ENCODE measurements around the gene TBR1. TPM values are rescaled to one million over a fixed set of nuclear protein-coding genes. Genes with fewer than 3 reads are reported as not detected.

TBR1 gene
- total RNA-seq, 1 experiment from 2014 or later, result 0.15 TPM

GRCh38 chr2:161423421-161424393, 7.6 kb downstream of the TBR1 start:
- Histone ChIP-seq H3K9ac (ENCODE audit: low read length) (no peak overlapping the region), H3K79me2 (ENCODE audit: low read length) (no peaks in the 10 kb centered on the region), H3K9me2 (replicated peaks; ENCODE audit: insufficient read depth, low read length) (no peaks in the 10 kb centered on the region), H3K36me3 (ENCODE audit: insufficient read depth, low read length) (no peaks in the 10 kb centered on the region), H2AFZ (ENCODE audit: low read length) (no peak overlapping the region), H3K27ac (ENCODE audit: low read length) (no peak overlapping the region), H4K20me1 (ENCODE audit: insufficient read depth, low read depth, low read length) (no peaks in the 10 kb centered on the region), H3K9me3 (ENCODE audit: low read length) (no peaks in the 10 kb centered on the region), H3K27me3 (ENCODE audit: low read length) (no peaks in the 10 kb centered on the region), H3K4me1 (ENCODE audit: low read length) (no peaks in the 10 kb centered on the region), H3K4me2 (ENCODE audit: low read depth, low read length, poor library complexity, severe bottlenecking) (no peak overlapping the region), H3K4me3 (ENCODE audit: low read length) (no peak overlapping the region)
- DNase-seq, result no peak

- no peak overlapping the region for H3K4me2 ChIP-seq (ENCODE audit: low read depth, low read length, poor library complexity, severe bottlenecking)
- H3K4me1 ChIP-seq (ENCODE audit: low read length), result no peaks in the 10 kb centered on the region
- H3K9ac ChIP-seq (ENCODE audit: low read length), result no peak overlapping the region
- no peaks in the 10 kb centered on the region for H4K20me1 ChIP-seq (ENCODE audit: insufficient read depth, low read depth, low read length)
- H3K27ac ChIP-seq (ENCODE audit: low read length), result no peak overlapping the region
- no peaks in the 10 kb centered on the region for H3K79me2 ChIP-seq (ENCODE audit: low read length)
- DNase-seq, result no peak
- no peak overlapping the region for H3K4me3 ChIP-seq (ENCODE audit: low read length)
- no peaks in the 10 kb centered on the region for H3K9me3 ChIP-seq (ENCODE audit: low read length)
- no peaks in the 10 kb centered on the region for H3K27me3 ChIP-seq (ENCODE audit: low read length)
- no peaks in the 10 kb centered on the region for H3K9me2 ChIP-seq (replicated peaks; ENCODE audit: insufficient read depth, low read length)
- no peaks in the 10 kb centered on the region for H3K36me3 ChIP-seq (ENCODE audit: insufficient read depth, low read length)
- no peak overlapping the region for H2AFZ ChIP-seq (ENCODE audit: low read length)
Observed at GRCh38 chr2:161424394-161424769, 8.3 kb downstream of the TBR1 start.

GRCh38 chr2:161424891-161425727, 9.0 kb downstream of the TBR1 start:
- no peak overlapping the region for H3K27ac ChIP-seq (ENCODE audit: low read length)
- H2AFZ ChIP-seq (ENCODE audit: low read length), result no peak overlapping the region
- H3K9ac ChIP-seq (ENCODE audit: low read length), result no peak overlapping the region
- H4K20me1 ChIP-seq (ENCODE audit: insufficient read depth, low read depth, low read length), result no peaks in the 10 kb centered on the region
- no peak overlapping the region for H3K4me2 ChIP-seq (ENCODE audit: low read depth, low read length, poor library complexity, severe bottlenecking)
- H3K79me2 ChIP-seq (ENCODE audit: low read length), result no peaks in the 10 kb centered on the region
- H3K9me2 ChIP-seq (replicated peaks; ENCODE audit: insufficient read depth, low read length), result no peaks in the 10 kb centered on the region
- DNase-seq, result no peak
- no peaks in the 10 kb centered on the region for H3K27me3 ChIP-seq (ENCODE audit: low read length)
- no peaks in the 10 kb centered on the region for H3K4me1 ChIP-seq (ENCODE audit: low read length)
- no peaks in the 10 kb centered on the region for H3K36me3 ChIP-seq (ENCODE audit: insufficient read depth, low read length)
- H3K4me3 ChIP-seq (ENCODE audit: low read length), result no peak overlapping the region
- no peaks in the 10 kb centered on the region for H3K9me3 ChIP-seq (ENCODE audit: low read length)

- Histone ChIP-seq H3K4me3 (ENCODE audit: low read length) (no peak overlapping the region), H2AFZ (ENCODE audit: low read length) (no peak overlapping the region), H3K4me2 (ENCODE audit: low read depth, low read length, poor library complexity, severe bottlenecking) (no peak overlapping the region), H3K27ac (ENCODE audit: low read length) (no peak overlapping the region), H3K36me3 (ENCODE audit: insufficient read depth, low read length) (no peaks in the 10 kb centered on the region), H3K79me2 (ENCODE audit: low read length) (no peaks in the 10 kb centered on the region), H3K27me3 (ENCODE audit: low read length) (no peaks in the 10 kb centered on the region), H3K4me1 (ENCODE audit: low read length) (no peaks in the 10 kb centered on the region), H4K20me1 (ENCODE audit: insufficient read depth, low read depth, low read length) (no peaks in the 10 kb centered on the region), H3K9me3 (ENCODE audit: low read length) (no peaks in the 10 kb centered on the region), H3K9ac (ENCODE audit: low read length) (no peak overlapping the region), H3K9me2 (replicated peaks; ENCODE audit: insufficient read depth, low read length) (no peaks in the 10 kb centered on the region)
- DNase-seq, result no peak
Observed at GRCh38 chr2:161425728-161426454, 9.8 kb downstream of the TBR1 start.

GRCh38 chr2:161426455-161426921, 10.4 kb downstream of the TBR1 start:
- no peaks in the 10 kb centered on the region for H3K79me2 ChIP-seq (ENCODE audit: low read length)

GRCh38 chr2:161426922-161427663, 11.0 kb downstream of the TBR1 start:
- DNase-seq, result no peak
- Histone ChIP-seq H3K27ac (ENCODE audit: low read length) (no peak overlapping the region), H3K79me2 (ENCODE audit: low read length) (no peaks in the 10 kb centered on the region), H4K20me1 (ENCODE audit: insufficient read depth, low read depth, low read length) (no peaks in the 10 kb centered on the region), H3K4me3 (ENCODE audit: low read length) (no peak overlapping the region), H3K4me2 (ENCODE audit: low read depth, low read length, poor library complexity, severe bottlenecking) (no peak overlapping the region), H3K4me1 (ENCODE audit: low read length) (no peaks in the 10 kb centered on the region), H3K9me3 (ENCODE audit: low read length) (no peaks in the 10 kb centered on the region), H3K27me3 (ENCODE audit: low read length) (no peaks in the 10 kb centered on the region), H3K9me2 (replicated peaks; ENCODE audit: insufficient read depth, low read length) (no peaks in the 10 kb centered on the region), H3K9ac (ENCODE audit: low read length) (no peak overlapping the region), H2AFZ (ENCODE audit: low read length) (no peak overlapping the region), H3K36me3 (ENCODE audit: insufficient read depth, low read length) (no peaks in the 10 kb centered on the region)

More at GRCh38 chr2:161426455-161426921, 10.4 kb downstream of the TBR1 start:
- H3K9ac ChIP-seq (ENCODE audit: low read length), result no peak overlapping the region
- H3K4me3 ChIP-seq (ENCODE audit: low read length), result no peak overlapping the region
- H3K9me3 ChIP-seq (ENCODE audit: low read length), result no peaks in the 10 kb centered on the region
- no peaks in the 10 kb centered on the region for H3K36me3 ChIP-seq (ENCODE audit: insufficient read depth, low read length)
- H3K27ac ChIP-seq (ENCODE audit: low read length), result no peak overlapping the region
- no peaks in the 10 kb centered on the region for H3K9me2 ChIP-seq (replicated peaks; ENCODE audit: insufficient read depth, low read length)
- no peak overlapping the region for H2AFZ ChIP-seq (ENCODE audit: low read length)
- H3K4me2 ChIP-seq (ENCODE audit: low read depth, low read length, poor library complexity, severe bottlenecking), result no peak overlapping the region
- no peaks in the 10 kb centered on the region for H3K27me3 ChIP-seq (ENCODE audit: low read length)
- no peaks in the 10 kb centered on the region for H4K20me1 ChIP-seq (ENCODE audit: insufficient read depth, low read depth, low read length)
- no peak for DNase-seq
- H3K4me1 ChIP-seq (ENCODE audit: low read length), result no peaks in the 10 kb centered on the region

- H3K9ac ChIP-seq (ENCODE audit: low read length), result no peak overlapping the region
- H3K4me3 ChIP-seq (ENCODE audit: low read length), result no peak overlapping the region
- no peak for DNase-seq
- H3K4me1 ChIP-seq (ENCODE audit: low read length), result no peaks in the 10 kb centered on the region
- H3K4me2 ChIP-seq (ENCODE audit: low read depth, low read length, poor library complexity, severe bottlenecking), result no peak overlapping the region
- H3K27ac ChIP-seq (ENCODE audit: low read length), result no peak overlapping the region
- no peaks in the 10 kb centered on the region for H3K9me3 ChIP-seq (ENCODE audit: low read length)
- no peaks in the 10 kb centered on the region for H3K79me2 ChIP-seq (ENCODE audit: low read length)
- no peaks in the 10 kb centered on the region for H4K20me1 ChIP-seq (ENCODE audit: insufficient read depth, low read depth, low read length)
- no peaks in the 10 kb centered on the region for H3K9me2 ChIP-seq (replicated peaks; ENCODE audit: insufficient read depth, low read length)
- no peak overlapping the region for H2AFZ ChIP-seq (ENCODE audit: low read length)
- H3K27me3 ChIP-seq (ENCODE audit: low read length), result no peaks in the 10 kb centered on the region
- no peaks in the 10 kb centered on the region for H3K36me3 ChIP-seq (ENCODE audit: insufficient read depth, low read length)
Observed at GRCh38 chr2:161427664-161428587, 11.8 kb downstream of the TBR1 start.

All from Karpas-422 (cell line).